ENCODE measurements around the gene TSPAN15.

TSPAN15 gene

DNA sequence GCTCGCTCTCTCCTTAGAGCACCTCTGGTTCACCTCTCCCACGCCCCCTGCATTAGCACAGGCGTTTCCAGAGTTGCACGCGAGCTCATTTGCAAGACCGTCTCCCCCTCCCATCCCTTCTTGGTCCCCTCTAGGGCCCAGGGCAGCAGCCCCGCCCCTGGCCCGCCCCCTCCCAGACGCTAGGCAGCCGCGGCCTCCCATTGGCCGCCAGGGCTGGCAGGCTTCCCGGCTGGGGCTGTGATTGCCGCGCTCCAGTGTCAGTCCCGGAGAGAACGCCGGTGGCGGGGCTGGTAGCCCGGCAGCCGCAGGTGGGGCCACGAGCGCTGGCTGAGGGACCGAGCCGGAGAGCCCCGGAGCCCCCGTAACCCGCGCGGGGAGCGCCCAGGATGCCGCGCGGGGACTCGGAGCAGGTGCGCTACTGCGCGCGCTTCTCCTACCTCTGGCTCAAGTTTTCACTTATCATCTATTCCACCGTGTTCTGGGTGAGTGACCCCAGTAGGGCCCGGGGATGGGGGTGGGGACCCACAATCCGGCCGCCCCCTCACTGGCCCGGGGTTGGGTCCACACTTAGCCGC lies at the start of gene TSPAN15:
Gene TSPAN15, plus strand, starts transcription at position 257 of the 575 bp plus-strand sequence. Its CDS starts 130 bp downstream, at position 387.
- peak; percentile 47 for DNase-seq (ENCODE audit: low read depth)

DNA sequence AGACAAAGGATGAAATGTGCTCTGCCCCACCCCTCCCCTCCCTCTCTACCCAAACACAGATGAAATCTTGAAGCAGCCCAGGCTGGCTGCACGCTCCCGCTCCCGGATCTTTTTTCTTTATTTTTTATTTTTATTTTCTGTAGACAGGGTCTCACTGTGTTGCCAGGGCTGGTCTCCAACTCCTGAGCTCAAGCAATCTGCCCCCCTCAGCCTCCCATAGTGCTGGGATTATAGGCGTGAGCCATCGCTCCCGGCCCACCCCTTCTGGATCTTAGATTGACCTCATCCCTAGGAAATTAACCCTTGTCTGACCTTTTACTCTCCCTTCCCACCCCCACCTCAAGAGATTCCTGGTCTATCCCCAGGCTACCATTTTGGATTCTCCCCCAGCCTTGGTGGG lies 48.9 kb upstream of the TSPAN15 start:
- DNase-seq (ENCODE audit: low read depth): no peak

DNA sequence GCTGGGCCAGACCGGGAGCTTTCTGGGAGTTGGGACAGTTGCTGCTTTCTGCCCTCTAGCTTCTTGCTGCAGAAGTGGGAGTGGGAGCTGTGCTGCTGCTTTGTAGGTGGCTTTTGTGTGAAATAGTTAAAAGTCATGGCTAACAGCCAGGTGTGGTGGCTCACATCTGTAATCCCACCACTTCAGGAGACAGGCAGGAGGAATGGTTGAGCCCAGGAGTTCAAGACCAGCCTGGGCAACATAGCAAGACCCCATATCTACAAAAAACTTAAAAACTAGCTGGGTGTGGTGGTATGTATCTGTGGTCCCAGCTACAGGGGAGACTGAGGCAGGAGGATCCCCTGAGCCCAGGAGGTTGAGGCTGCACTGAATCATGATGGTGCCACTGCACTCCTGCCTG lies 48.2 kb upstream of the TSPAN15 start:
- DNase-seq (ENCODE audit: low read depth): no peak

DNA sequence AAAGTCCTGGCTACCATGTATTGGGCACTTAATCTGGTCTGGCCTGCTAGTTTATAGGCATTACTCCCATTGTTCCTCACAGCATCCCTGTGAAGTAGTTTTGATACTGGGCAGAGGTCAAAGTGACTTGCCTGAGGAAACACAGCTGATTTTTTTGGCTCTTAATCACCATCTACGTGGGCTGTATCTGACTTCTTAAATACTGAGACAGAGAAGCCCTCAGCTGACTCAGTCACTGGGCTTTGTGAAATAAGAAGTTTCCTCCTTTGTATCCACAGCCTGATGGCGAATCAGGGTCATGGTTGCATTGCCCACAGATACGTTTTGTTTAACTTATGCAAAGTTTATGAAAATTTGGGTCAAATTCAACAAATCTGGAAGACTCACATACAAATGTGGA lies 47.7 kb upstream of the TSPAN15 start:
- no peak for DNase-seq (ENCODE audit: low read depth)

DNA sequence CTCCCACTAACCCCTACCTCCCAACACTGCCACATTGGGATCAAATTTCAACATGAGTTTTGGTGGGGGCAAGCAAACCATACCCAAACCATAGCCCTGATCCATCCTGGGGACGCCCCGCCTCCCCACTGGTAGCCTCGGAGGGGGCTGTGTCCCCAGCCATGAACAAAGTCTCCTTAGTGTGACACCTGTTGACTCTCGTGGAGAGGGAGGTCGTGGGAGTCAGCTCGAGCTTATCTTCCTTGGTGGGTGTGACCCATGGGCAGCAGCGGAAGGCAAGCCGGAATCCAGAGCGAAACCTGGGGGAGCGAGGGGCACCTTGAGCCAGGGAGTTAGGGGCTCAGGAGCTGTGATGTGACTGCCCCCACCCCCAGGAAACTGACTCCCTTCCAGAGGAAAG lies 46.5 kb upstream of the TSPAN15 start:
- no peak for DNase-seq (ENCODE audit: low read depth)

DNA sequence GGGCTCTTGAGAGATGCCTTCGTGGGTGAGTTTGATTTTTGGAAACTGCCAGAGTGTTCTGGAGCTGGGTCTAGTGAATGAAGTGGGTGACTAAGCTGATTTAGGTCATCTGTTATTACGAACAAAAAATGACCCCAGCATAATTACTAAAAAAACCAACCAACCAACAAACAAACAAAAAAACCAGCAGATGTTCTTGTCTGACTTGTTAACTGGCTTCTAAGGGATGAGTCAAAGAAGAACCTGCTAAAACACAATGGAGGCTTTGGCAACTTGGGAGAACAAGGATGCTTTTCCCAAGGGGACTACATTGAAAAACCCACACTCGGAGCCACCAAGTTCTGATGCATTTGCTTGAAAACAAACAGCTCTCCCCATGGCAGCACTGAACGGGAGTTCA lies 46.0 kb upstream of the TSPAN15 start:
- DNase-seq (ENCODE audit: low read depth): no peak

DNA sequence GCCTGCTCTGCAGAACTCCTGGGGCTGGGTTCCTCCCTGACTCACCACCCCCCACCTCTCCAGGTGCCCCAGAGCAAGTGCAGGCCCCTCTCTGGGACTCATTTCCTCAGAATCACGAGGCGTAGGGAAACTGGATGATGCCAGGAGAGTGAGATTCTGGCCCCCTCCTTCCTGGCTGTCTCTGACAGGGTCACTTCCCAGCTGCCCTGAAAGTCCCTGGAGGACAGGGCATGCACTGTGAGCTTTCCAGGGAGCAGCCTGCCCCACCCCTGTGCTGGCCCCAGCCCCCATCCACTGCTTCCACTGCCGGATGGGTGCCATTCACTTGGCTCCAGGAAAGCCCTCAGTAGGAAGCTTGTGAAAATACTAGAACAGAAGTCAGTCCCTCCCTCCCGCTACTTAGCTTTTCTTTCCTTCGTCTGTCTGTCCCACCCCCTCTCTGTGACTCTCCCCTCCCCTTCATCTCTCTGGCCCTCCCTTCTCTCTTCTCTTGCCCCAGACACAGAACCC lies 44.9 kb upstream of the TSPAN15 start:
- no peak for DNase-seq (ENCODE audit: low read depth)

DNA sequence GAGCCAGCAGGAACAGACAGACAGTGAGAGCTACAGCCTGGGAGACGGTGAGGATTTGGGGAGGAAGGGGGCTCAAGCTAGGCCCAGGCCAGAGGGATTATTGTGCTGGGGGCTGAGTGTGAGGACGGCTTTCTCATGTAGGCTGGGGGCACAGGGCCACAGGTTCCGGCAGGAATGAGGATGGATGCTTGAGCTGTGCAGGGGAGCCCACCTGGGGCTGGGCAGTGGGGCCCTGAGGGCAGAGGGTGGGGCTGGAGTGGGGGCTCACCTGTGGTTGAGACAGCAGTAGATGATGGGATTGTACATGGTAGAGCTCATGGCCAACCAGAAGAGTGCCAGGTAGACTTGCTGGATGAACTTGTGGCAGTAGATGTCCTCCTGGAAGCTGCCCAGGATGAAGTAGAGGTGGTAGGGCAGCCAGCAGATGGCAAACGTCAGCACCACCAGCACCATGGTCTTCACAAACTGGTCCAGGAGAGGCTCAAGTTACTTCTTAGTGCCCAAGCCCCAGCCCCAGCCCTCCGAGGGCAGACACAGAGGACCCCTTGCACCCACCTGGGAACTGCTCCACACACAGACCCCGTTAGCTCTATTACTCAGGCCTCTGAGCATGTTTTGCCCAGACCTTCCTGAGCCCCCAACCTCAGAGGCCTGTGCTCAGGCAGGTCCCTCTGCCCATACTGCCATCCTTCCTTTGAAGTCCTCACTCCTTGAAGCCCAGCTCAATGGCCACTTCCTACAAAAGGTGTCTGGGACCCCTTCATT lies 44.3 kb upstream of the TSPAN15 start:
- no peak for DNase-seq (ENCODE audit: low read depth)

DNA sequence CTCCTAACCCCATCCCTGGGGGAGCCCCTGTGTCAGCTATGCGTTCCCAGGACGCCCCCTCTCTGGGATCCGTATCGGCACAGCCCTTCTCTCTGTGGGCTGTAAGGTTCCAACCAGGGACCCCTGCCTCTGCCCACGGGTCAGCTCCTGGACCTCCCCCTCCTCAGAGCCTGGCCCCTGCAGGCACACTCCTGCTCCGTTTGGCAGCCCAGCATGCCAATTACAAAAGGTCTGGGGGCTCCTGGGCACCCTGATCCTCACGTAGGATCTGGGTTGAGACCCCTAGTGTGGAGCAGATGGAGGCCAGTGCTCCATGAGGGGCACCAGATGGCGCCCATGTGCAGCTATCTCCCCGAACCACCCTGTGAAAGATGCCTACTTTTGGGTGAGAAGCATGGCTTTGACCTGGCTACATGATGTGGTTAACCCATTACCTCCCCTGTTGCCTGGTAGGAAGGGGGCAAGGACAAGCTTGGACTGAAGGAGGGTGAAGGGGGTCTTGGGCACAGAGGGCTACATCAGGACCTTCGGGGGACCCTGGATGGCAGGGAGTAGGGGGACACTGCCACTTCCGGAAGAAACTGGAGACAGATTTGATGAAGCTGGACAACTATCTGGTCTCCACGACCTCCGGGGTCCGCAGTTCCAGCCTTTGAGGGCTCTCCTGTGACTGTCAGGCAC lies 43.5 kb upstream of the TSPAN15 start:
- no peak for DNase-seq (ENCODE audit: low read depth)

DNA sequence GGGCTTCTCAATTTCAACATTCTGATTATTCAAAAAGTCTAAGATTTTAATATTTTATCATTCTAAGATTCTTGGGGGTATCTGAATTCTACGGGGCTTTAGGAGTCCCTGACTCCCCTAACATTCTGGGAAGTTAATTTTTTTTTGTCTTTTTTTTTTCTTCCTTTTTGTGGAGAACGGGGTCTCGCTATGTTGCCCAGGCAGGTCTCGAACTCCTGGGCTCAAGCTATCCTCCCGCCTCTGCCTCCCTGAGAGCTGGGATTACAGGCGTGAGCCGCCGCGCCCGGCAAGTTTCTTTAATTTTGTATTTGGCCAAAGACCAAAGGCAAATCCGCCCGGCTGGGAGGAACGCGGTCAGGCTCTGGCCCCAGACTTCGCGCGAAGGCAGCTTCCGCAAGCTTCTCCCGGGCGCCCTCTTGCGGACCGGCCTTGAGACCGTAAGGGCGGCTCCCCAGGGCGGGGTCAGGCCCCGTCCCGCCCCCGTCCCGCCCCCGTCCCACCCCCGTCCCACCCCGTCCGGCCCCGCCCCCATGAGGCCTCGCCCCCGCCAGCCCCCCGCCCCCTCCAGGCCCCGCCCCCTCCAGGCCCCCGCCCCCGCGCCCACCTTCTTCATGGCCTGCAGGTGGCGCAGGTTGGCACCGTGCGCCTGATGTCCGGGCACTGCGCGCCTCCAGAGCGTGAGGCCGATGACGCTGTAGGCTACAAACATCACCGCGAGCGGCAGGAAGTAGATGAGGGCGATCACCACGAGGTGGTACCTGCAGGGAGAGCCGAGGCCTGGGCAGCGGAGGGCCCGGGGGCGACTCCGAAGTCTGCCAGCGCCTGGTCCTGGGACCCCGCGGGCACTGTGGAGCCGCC lies 42.7 kb upstream of the TSPAN15 start:
- peak; percentile 80 for DNase-seq (ENCODE audit: low read depth)

DNA sequence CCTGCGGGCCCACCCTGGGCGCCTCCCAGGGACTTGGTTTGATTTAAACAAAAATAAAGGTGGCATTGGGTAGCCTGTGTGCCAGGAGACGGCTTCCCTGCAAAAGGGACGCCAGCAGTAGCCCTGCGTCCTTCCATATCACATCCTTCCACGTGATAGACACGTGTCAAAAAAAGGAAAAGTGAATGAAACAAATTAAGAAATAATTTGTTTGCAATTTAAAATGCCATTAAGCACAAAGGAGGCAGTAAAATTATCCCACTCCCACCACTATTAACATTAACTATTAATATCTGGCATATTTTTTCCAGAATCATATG lies 42.1 kb upstream of the TSPAN15 start:
- DNase-seq (ENCODE audit: low read depth): no peak

DNA sequence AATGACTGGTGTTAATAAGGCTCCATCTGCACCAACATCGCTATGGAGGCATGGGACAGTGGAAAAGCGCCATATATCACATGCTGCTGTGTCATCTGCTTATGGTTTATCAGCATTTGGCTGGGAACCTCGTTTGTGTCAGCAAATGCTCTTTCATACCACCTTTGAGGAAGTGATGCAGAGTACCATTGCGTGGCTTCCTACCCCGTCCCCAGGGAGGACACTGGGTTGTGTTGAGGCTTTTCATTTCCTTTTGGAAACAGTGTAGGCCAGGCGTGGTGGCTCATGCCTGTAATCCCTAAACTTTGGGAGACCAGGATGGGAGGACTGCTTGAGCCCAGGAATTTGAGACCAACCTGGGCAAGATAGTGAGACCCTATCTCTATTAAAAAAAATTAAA lies 41.3 kb upstream of the TSPAN15 start:
- no peak for DNase-seq (ENCODE audit: low read depth)

DNA sequence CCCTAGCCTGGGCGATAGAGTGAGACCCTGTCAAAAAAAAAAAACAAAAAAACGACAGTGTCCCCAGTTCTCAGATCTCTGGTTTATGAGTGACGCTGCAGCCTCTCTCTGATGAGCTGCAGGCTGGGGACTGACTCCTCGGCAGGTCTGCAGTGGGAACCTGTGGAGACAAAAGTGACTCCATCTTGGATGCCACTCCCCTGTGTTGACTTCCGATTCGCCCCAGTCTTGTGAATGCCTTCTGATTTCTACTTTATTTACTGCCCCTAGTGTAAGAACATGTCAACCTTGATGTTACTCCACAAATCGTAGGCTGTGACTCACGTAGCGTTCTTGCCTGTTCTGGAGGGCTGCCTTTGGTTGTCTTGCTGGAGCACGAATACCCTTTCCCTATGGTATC lies 40.8 kb upstream of the TSPAN15 start:
- no peak for DNase-seq (ENCODE audit: low read depth)

DNA sequence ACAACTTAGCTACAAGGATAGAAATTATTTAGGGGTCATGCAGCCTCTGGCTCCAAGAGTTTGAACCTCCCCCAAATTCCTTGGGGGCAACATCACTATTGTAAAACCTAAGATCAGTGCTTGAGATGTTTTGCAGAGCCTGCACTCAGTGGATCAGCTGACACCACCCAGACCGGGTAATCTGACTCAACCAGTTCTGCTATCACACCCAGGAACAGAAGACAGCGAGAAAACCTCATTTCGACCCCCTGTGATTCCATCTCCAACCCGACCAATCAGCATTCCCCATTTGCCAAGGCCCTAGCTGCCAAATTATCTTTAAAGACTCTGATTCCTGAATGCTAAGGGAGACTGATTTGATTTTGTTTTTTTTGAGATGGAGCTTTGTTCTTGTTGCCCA lies 39.8 kb upstream of the TSPAN15 start:
- no peak for DNase-seq (ENCODE audit: low read depth)

DNA sequence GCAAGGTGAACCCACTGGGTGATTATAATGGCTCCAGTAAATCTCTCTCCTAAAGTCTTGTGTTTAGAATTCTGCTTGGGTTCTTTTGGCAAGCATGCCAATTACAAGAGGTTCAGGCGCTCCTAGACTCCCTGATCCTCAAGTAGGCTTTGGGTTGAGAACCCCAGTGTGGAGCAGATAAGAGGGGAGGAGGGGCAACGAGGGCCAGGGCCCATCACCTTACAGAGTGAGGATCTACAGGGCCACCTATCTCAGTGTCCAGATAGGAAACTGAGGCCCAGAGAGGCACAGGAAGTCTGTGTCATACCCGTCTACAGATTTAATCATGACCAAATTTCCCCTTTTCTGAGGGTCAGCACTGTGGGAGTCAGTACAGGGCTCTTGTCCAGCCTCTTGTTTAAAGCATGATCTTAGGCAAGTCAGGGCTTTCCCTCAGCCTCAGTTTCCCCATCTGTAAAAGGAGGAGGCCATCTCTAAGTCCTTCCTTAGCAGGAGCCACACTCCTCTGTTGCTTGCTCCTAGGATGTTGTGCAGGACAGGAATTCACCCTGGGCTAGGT lies 39.0 kb upstream of the TSPAN15 start:
- no peak for DNase-seq (ENCODE audit: low read depth)

DNA sequence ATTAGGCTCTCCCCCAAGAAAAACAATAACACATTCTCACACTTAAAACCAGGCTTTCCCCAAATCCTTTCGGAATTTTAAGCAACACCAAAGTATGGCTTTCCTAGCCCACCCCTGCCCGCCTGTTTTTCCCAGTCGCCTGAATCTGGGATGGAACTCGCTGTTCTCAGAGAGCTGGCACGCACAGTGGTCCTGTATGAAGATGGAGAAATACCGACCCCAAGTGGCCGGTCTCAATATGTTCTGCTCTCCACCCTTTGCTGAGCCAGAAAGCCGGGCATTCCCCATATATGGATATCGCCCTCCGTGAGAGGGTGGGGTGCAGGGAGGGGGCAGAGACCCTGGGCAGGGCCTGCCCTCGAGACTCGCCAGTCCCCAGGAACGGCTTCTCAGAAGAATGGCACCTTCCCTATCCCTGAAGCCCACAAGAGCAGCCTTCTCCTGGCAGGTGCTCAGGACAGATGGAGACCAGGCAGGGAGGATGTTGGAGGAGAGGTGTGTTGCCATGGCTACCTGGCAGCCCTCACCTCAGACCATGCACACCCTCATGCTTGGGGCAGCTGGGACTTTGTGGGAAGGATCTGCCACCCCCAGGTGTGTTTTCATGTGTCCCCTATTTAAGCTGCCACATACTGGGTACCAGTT lies 37.9 kb upstream of the TSPAN15 start:
- DNase-seq (ENCODE audit: low read depth): no peak

DNA sequence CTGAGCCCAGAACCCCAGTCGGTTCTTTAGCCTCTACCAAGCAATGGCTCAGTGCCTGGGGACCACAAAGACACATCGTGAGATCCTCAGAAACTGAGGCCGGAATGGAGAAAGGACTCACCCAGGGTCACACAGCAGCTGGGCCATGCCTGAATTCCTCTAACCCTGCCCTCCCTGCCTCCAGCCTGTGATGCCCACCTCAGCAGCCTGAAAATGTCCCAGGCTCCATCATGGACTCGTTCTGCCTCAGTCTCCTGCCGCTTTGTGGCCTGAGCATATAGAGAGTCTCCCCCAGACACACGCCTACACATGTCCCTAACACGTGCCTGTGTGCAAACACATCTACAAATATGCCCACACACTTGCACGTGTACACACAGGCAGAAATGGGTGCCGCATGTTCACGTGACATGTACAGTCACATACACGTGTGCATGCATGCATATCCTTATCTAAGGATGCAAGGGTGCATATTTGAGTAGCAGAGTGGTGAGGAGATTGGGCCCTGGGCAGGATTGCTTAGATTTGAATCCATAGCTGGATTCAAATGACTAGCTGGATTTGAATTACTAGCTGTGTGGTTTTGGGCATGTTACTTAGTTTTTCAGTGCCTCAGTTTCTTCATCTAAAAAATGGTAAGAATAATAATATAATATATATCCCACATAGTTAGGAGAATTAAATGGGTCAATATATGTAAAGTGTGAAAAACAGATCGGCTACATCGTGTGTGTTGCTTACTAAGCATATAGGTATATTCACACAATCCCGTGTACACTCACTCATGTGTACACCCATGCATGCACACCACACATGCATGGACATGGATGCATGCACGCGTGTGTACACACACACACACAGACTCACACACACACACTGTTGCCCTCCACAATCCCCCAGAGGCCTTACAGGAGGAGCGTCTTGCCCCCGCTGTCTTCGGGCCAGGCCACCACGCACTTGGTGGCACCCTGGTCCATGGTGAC lies 36.9 kb upstream of the TSPAN15 start:
- DNase-seq (ENCODE audit: low read depth): no peak

DNA sequence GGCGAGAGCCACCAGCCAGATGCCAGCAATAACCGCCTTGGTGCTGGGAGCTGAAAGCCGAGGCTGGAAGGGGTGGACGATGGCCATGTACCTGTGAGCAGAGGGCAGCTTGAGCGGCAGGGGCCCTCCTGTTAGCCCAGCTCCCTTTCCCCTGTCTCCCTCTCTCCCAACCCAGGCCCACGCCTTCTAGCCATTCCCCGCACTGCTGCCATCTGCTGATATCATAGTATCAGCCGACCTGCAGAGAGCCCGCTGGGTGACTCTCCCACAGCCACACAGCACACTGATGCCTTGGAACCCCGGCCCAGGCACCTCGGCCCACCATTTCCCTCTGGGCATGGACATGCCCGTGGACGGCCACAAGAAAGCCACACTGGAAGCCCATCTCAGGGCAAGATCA lies 36.2 kb upstream of the TSPAN15 start:
- DNase-seq (ENCODE audit: low read depth): no peak

DNA sequence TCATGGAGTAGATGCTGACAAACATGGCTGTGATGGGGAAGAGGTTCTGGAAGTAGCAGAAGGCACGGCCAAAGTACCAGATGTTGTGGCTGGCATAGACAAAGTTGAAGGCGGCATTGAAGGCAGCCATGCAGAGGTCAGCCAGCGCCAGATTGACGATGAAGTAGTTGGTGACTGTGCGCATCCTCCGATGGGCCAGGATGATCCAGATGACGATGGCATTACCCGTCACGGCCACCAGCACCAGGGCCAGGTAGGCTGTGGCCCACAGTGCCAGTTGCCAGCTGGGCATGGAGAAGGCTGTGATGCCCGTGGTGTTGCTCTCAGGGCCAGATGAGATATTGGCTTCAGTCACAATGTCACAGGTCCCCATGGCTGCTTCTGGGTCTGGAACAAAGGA lies 35.3 kb upstream of the TSPAN15 start:
- no peak for DNase-seq (ENCODE audit: low read depth)

DNA sequence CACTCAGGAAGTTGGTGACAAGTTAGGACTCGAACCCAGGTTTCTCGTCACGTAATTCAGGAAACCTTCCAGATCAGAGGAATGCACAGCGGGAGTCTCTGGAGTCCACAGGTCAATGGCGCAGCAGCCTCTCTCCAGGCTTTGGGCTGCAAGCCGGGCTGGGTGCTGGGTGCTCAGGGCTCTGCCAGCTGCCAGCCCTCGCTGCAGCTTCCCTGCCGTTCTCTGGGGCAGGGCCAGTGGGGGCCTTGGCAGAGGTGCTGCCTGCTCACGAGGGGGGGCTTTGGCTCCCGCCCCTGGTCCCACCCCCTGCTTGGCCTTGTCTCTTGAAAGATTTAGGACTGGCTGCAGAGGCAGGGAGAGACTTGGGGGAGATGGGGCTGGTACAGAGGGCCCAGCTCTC lies 34.6 kb upstream of the TSPAN15 start, which contains the start of gene TACR2:
Gene TACR2, minus strand, starts transcription at position 224 of the 400 bp plus-strand sequence. CDS start 595 bp downstream, outside the sequence.
- DNase-seq (ENCODE audit: low read depth): no peak
